Stimulated activated CD8-positive, alpha-beta memory T cell treated with anti-CD3 and anti-CD28 coated beads, Interleukin-15, amount 100 ng/mL, for 4 hours (primary cell): ENCODE results near the gene FAM227B.
"Not testable (repeated sequence)": the region's sequence is repeated elsewhere in the genome, so short reads cannot be mapped to it uniquely, and the experiment has no call there.

Experiments used
- DNase-seq, 2 donors: peaks; one replicate each; pipeline ENCODE4 v3.0.0-alpha.2; 2020; ENCODE audit warnings: low read depth in 2 of 2

Gene FAM227B

GRCh38 chr15:49380912-49381311 is 239.7 kb downstream of the FAM227B start:
- no peak for DNase-seq

GRCh38 chr15:49379996-49380395 is 240.6 kb downstream of the FAM227B start:
- DNase-seq, result no peak

GRCh38 chr15:49372366-49372765 is 248.3 kb downstream of the FAM227B start:
- DNase-seq, result no peak

- DNase-seq, result no peak
These were observed 249.8 kb downstream of the FAM227B start for GRCh38 chr15:49370782-49371181.

- no peak for DNase-seq
These were observed 254.1 kb downstream of the FAM227B start for GRCh38 chr15:49366496-49366895.

- no peak for DNase-seq
These were observed 259.2 kb downstream of the FAM227B start for GRCh38 chr15:49361370-49361769.

- not testable (repeated sequence) for DNase-seq
These were observed 266.2 kb downstream of the FAM227B start for GRCh38 chr15:49354439-49354838.

GRCh38 chr15:49343546-49343945 is 277.1 kb downstream of the FAM227B start:
- DNase-seq, result no peak

- DNase-seq, result no peak
These were observed 281.0 kb downstream of the FAM227B start for GRCh38 chr15:49339656-49340055.

- no peak for DNase-seq
These were observed 288.7 kb downstream of the FAM227B start for GRCh38 chr15:49331951-49332350.

GRCh38 chr15:49331442-49331841 is 289.2 kb downstream of the FAM227B start:
- no peak for DNase-seq

GRCh38 chr15:49330166-49330565 is 290.5 kb downstream of the FAM227B start:
- DNase-seq, result no peak

GRCh38 chr15:49328941-49329340 is 291.7 kb downstream of the FAM227B start:
- DNase-seq, result no peak

GRCh38 chr15:49327927-49328326 is 292.7 kb downstream of the FAM227B start:
- no peak for DNase-seq

GRCh38 chr15:49323207-49323606 is 297.4 kb downstream of the FAM227B start:
- DNase-seq, result no peak

GRCh38 chr15:49320351-49320750 is 300.3 kb downstream of the FAM227B start:
- no peak for DNase-seq

- DNase-seq, result no peak
These were observed 305.2 kb downstream of the FAM227B start for GRCh38 chr15:49315391-49315823.

- no peak for DNase-seq
These were observed 305.9 kb downstream of the FAM227B start for GRCh38 chr15:49314716-49315115.

- no peak for DNase-seq
These were observed 307.0 kb downstream of the FAM227B start for GRCh38 chr15:49313650-49314049.

- no peak for DNase-seq
These were observed 310.7 kb downstream of the FAM227B start for GRCh38 chr15:49309889-49310288.

GRCh38 chr15:49308686-49309085 is 311.9 kb downstream of the FAM227B start:
- DNase-seq, result no peak

- no peak for DNase-seq
These were observed 314.1 kb downstream of the FAM227B start for GRCh38 chr15:49306551-49306950.

GRCh38 chr15:49303003-49303402 is 317.6 kb downstream of the FAM227B start:
- no peak for DNase-seq

- DNase-seq, result no peak
These were observed 319.1 kb downstream of the FAM227B start for GRCh38 chr15:49301562-49301961.

GRCh38 chr15:49300856-49301255 is 319.8 kb downstream of the FAM227B start:
- no peak for DNase-seq
